Measurements from ENCODE around the gene MYO9B. TPM values are rescaled to one million over a fixed set of nuclear protein-coding genes. Genes with fewer than 3 reads are reported as not detected.
A peak's percentile ranks its signal among the peaks of the same experiment; 100 is the strongest.

The MYO9B gene
- total RNA-seq, 1 experiment from 2014 or later, result 58.6 TPM

DNA sequence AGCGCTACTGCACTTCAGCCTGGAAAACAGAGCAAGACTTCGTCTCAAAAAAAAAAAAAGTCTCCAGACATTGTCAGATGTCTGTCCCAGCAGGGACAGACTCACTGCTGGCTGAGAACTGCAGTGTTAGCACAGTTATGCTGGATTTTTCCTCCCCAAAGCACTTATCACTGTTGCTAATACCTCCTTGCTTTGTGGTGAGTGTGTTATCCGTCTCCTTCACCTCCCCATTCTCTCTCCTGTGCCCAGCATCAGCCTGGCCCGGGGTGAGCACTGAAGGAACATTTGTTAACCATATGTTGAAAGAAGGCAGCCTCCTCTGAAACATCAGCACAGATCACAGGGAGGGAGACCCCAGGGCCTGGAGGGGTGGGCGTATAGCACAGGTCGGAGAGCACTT, 11.3 kb downstream of the MYO9B start:
- Histone ChIP-seq H3K23ac (ENCODE audit: insufficient read length, low read depth, low read length) (no peak overlapping the region), H3K79me2 (ENCODE audit: insufficient read depth, low read length) (peaks cover 7% of the 10 kb centered on the region; the same call in 1 of the 2 replicates), H3K4ac (ENCODE audit: low read depth, low read length) (no peak overlapping the region), H4K20me1 (ENCODE audit: control insufficient read depth, insufficient read depth, insufficient read length) (no peaks in the 10 kb centered on the region), H3K9me3 (ENCODE audit: control insufficient read depth, low read depth, low read length) (no peaks in the 10 kb centered on the region), H3K4me2 (ENCODE audit: insufficient read depth, insufficient read length, low read length) (no peak overlapping the region), H3T11ph (ENCODE audit: low read length) (no peak overlapping the region), H3K18ac (ENCODE audit: insufficient read length, low read depth, low read length) (no peak overlapping the region), H4K91ac (ENCODE audit: insufficient read length, low read depth, low read length) (no peak overlapping the region), H2AFZ (ENCODE audit: low read length) (no peak overlapping the region), H2BK120ac (ENCODE audit: low read depth, low read length, poor library complexity, severe bottlenecking) (no peak overlapping the region), H3K56ac (ENCODE audit: insufficient read length, low read depth, low read length) (no peak overlapping the region), H2BK12ac (ENCODE audit: insufficient read length, low read depth, low read length) (no peak overlapping the region), H3K79me1 (ENCODE audit: insufficient read depth, low read depth, low read length, poor library complexity, severe bottlenecking) (no peaks in the 10 kb centered on the region), H4K5ac (ENCODE audit: insufficient read length, low read depth, low read length) (no peak overlapping the region), H2BK20ac (ENCODE audit: low read depth, low read length, poor library complexity, severe bottlenecking) (no peak overlapping the region), H3K27me3 (ENCODE audit: insufficient read depth, low read length) (no peaks in the 10 kb centered on the region), H3K4me1 (ENCODE audit: insufficient read depth, low read length) (no peaks in the 10 kb centered on the region), H3K9ac (ENCODE audit: extremely low read depth, insufficient read length, low read length) (no peak overlapping the region), H2BK15ac (ENCODE audit: low read depth, low read length) (no peak overlapping the region), H3K23me2 (ENCODE audit: insufficient read length, low read depth, low read length, poor library complexity, severe bottlenecking) (no peaks in the 10 kb centered on the region), H3K14ac (ENCODE audit: insufficient read depth, low read length) (no peak overlapping the region), H2BK5ac (ENCODE audit: insufficient read length, low read length) (no peak overlapping the region), H3K27ac (ENCODE audit: insufficient read length, low read depth, low read length) (no peak overlapping the region), H2AK5ac (ENCODE audit: insufficient read length, low read length) (no peak overlapping the region), H4K8ac (replicated peaks; ENCODE audit: insufficient read length, low read depth, low read length) (no peak overlapping the region)
- Mint-ChIP-seq H3K27ac (peak overlapping the region; percentile 2 to 34 (median 24); a peak in 4 of 7 replicates), H3K36me3 (ENCODE audit: insufficient read depth in 1 of 3, low read depth in 3 of 3) (peaks cover 8 to 10% (median 9%) of the 10 kb centered on the region in 3 experiments; a peak in 5 of 7 replicates), H3K9me3 (no peaks in the 10 kb centered on the region), H3K4me1 (peaks cover 2 to 9% of the 10 kb centered on the region in 2 experiments; a peak in 3 of 4 replicates), H3K27me3 (ENCODE audit: low read depth) (no peaks in the 10 kb centered on the region), H3K4me3 (no peak overlapping the region)
- no peak for DNase-seq
- TF ChIP-seq, protein P1, sequence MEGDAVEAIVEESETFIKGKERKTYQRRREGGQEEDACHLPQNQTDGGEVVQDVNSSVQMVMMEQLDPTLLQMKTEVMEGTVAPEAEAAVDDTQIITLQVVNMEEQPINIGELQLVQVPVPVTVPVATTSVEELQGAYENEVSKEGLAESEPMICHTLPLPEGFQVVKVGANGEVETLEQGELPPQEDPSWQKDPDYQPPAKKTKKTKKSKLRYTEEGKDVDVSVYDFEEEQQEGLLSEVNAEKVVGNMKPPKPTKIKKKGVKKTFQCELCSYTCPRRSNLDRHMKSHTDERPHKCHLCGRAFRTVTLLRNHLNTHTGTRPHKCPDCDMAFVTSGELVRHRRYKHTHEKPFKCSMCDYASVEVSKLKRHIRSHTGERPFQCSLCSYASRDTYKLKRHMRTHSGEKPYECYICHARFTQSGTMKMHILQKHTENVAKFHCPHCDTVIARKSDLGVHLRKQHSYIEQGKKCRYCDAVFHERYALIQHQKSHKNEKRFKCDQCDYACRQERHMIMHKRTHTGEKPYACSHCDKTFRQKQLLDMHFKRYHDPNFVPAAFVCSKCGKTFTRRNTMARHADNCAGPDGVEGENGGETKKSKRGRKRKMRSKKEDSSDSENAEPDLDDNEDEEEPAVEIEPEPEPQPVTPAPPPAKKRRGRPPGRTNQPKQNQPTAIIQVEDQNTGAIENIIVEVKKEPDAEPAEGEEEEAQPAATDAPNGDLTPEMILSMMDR (conservative IDR thresholded peaks at IDR 0.05), result no peak
- no CpG with 5 or more reads among the region's 6 CpGs for WGBS (ENCODE audit: extremely low coverage, insufficient read length, low lambda C conversion rate)
